AG10803 (cell line): ENCODE measurements around the gene SPATA18.
"Not testable (repeated sequence)": the region's sequence is repeated elsewhere in the genome, so short reads cannot be mapped to it uniquely, and the experiment has no call there.

Experiments used
- DNase-seq: peaks from one replicate; pipeline ENCODE4 v3.0.0; 2010; ENCODE audit warnings: low read depth
- H3K4me3 ChIP-seq: 2 replicates; pipeline ENCODE4 v1.5.1; 2011; ENCODE audit warnings: mild to moderate bottlenecking, low read length, control low read depth
- CTCF ChIP-seq: conservative IDR thresholded peaks from 2 replicates; pipeline ENCODE4 v1.5.1; 2011; ENCODE audit warnings: mild to moderate bottlenecking, low read length, control low read depth, inconsistent platforms

Gene SPATA18

GRCh38 chr4:52112411-52112810 lies 61.3 kb downstream of the SPATA18 start:
- DNase-seq: no peak
- no peak for TF ChIP-seq CTCF
- no peak overlapping the region for H3K4me3 ChIP-seq

GRCh38 chr4:52116641-52117040 lies 65.5 kb downstream of the SPATA18 start:
- no peak for DNase-seq
- no peak overlapping the region for H3K4me3 ChIP-seq
- TF ChIP-seq CTCF: no peak

DNA sequence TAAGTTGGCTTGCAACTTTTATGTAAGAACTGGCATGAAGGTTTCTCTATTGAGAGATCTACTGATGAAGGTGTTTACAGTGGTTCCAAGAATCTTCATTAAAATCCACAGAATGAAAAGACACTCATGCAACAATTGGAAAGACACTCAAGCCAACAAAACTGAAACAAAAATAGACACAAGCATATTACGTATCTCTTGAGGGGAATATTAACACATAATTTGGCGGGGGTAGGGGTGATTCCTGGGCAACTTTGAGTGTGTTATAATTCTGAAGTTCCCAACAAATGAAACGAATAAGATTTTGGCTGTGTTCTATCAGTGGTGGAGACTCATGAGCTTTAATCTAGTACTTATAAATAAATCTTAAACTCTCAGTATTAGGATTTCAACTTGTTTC lies 75.1 kb downstream of the SPATA18 start:
- TF ChIP-seq CTCF: no peak
- no peak overlapping the region for H3K4me3 ChIP-seq
- no peak for DNase-seq

- peak; percentile 23 for DNase-seq
- TF ChIP-seq CTCF: no peak
These were observed 75.9 kb downstream of the SPATA18 start for GRCh38 chr4:52126966-52127365.

DNA sequence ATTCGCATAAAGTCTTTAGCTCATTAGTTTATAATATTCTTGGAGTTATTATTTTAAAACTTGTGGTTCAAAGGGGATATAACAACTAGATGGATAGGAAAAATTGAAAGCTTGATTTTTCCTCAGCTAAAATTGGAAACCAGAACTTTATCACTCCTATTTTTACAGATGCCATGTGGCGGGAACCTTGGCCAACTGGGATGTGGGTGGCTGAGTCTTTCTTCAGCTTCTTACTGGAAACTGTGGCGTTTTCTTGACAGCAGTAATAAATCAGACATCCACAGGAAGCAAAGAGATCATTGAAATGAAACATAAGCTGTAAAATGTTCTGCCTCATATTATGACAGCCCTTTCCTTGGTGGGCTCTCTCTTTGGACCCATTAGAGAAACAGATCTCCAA lies 84.1 kb downstream of the SPATA18 start:
- no peak for DNase-seq
- no peak overlapping the region for H3K4me3 ChIP-seq
- no peak for TF ChIP-seq CTCF

More at GRCh38 chr4:52126966-52127365, 75.9 kb downstream of the SPATA18 start:
- no peak overlapping the region for H3K4me3 ChIP-seq

DNA sequence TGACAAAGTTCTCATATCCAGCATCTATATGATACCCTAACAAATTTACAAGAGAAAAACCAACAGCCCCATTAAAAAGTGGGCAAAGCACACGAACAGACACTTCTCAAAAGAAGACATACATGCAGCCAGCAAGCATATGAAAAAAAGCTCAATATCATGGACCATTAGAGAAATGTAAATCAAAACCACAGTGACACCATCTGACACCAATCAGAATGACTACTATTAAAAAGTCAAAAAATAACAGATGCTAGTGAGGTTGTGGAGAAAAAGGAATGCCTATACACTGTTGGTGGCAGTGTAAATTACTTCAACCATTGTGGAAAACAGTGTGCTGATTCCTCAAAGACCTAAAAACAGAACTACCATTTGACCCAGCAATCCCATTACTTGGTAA lies 86.0 kb downstream of the SPATA18 start:
- not testable (repeated sequence) for H3K4me3 ChIP-seq, DNase-seq

- H3K4me3 ChIP-seq: no peak overlapping the region
- no peak for TF ChIP-seq CTCF
- DNase-seq: peak; percentile 22
These were observed 91.7 kb downstream of the SPATA18 start for GRCh38 chr4:52142816-52143215.

- H3K4me3 ChIP-seq: no peak overlapping the region
- no peak for DNase-seq
- no peak for TF ChIP-seq CTCF
These were observed 92.7 kb downstream of the SPATA18 start for GRCh38 chr4:52143815-52144214.
